Esophagus squamous epithelium (tissue), 5 donors: ENCODE measurements around the gene SMAD3. TPM values are rescaled to one million over a fixed set of nuclear protein-coding genes. Genes with fewer than 3 reads are reported as not detected.

Experiments used
- DNase-seq: peaks from one replicate; lab custom pipeline; 2025; lab: John Stamatoyannopoulos, UW
- H3K27ac ChIP-seq, 4 donors: fragments of 200-600 bp; sonication (generic); one replicate each; pipeline ENCODE4 v1.5.1; 2016 to 2019; ENCODE audit warnings: mild to moderate bottlenecking in 1 of 4
- H3K27me3 ChIP-seq, 4 donors: fragments of 200-600 bp; sonication (generic); 1 replicate in 3 of 4; 2 replicates in 1 of 4; pipeline versions ENCODE4 v1.5.1 to v1.6.0; 2017 to 2021; ENCODE audit warnings: antibody characterized with exemption in 1 of 4
- H3K36me3 ChIP-seq, 3 donors: fragments of 200-600 bp; sonication (generic); one replicate each; pipeline ENCODE4 v1.5.1; 2016 to 2019
- H3K4me1 ChIP-seq, 3 donors: fragments of 200-600 bp; sonication (generic); one replicate each; pipeline ENCODE4 v1.5.1; 2017 to 2019
- H3K4me3 ChIP-seq, 4 donors: fragments of 200-600 bp; sonication (generic); 1 replicate in 3 of 4; 2 replicates in 1 of 4; pipeline ENCODE4 v1.5.1; 2016 to 2019; ENCODE audit warnings: mild to moderate bottlenecking in 2 of 4, moderate library complexity in 1 of 4
- H3K9me3 ChIP-seq, 3 donors: fragments of 200-600 bp; sonication (generic); one replicate each; pipeline ENCODE4 v1.5.1; 2016 to 2019
- CTCF ChIP-seq, 6 experiments: fragments of 450-650 bp in 4 of 6; fragments of 200-600 bp in 2 of 6; sonication (generic) in 2 of 6; IDR thresholded peaks; one replicate each; pipeline ENCODE4 v1.5.1; 2016 to 2019; ENCODE audit warnings: antibody characterized with exemption in 6 of 6, mild to moderate bottlenecking in 4 of 6, moderate library complexity in 4 of 6
- POLR2A ChIP-seq, 4 donors: fragments of 450-650 bp; IDR thresholded peaks; one replicate each; pipeline ENCODE4 v1.6.1; 2017; ENCODE audit warnings: antibody characterized with exemption in 4 of 4, mild to moderate bottlenecking in 4 of 4, moderate library complexity in 3 of 4
- WGBS, 2 donors: methylation state at CpG; one replicate each; pipeline ENCODE4 v1.1.5; 2018; 5-methylcytosine and 5-hydroxymethylcytosine counted together
- intact Hi-C: fragments of 100-400 bp; cut with DNase I; formaldehyde crosslinking; loops from one replicate; pipeline ENCODE4 v1.15.0; 2022
- total RNA-seq, 4 donors: library from RNA; depleted of rRNA; stranded (reverse); fragments of >200 nt; gene quantifications; one replicate each; pipeline ENCODE4 v1.1.0, GENCODE V29; 2016
- donor health status: DM: yes; HTN: yes; CAD: no.

The SMAD3 gene
- total RNA-seq, 4 donors from 2014 or later = 70.8 to 134 (median 105) TPM

GRCh38 chr15:67127965-67128364 lies 62.6 kb downstream of the SMAD3 start:
- WGBS, 2 donors = 37 to 40% methylated on average over 4 of the region's 4 CpGs
- Histone ChIP-seq H3K36me3 (no peaks in the 10 kb centered on the region), H3K4me3 (no peak overlapping the region), H3K4me1 (peaks cover 48 to 97% (median 79%) of the 10 kb centered on the region in 3 donors), H3K27me3 (no peaks in the 10 kb centered on the region), H3K9me3 (no peaks in the 10 kb centered on the region), H3K27ac (peak overlapping the region; percentile 90 to 95 (median 92))
- intact Hi-C loops = no loop called here
- TF ChIP-seq POLR2A (IDR thresholded peaks at IDR 0.05) (no peak), CTCF (IDR thresholded peaks at IDR 0.05) (no peak)
- no peak for DNase-seq

GRCh38 chr15:67130166-67130565 lies 64.8 kb downstream of the SMAD3 start:
- Histone ChIP-seq H3K4me1 (peaks cover 61 to 97% (median 80%) of the 10 kb centered on the region in 3 donors), H3K9me3 (no peaks in the 10 kb centered on the region), H3K27me3 (no peaks in the 10 kb centered on the region), H3K27ac (peak overlapping the region in 1 of 4 donors; percentile 46), H3K36me3 (no peaks in the 10 kb centered on the region), H3K4me3 (no peak overlapping the region)
- TF ChIP-seq CTCF (IDR thresholded peaks at IDR 0.05) (no peak), POLR2A (IDR thresholded peaks at IDR 0.05) (no peak)
- intact Hi-C loops = no loop called here
- 100% methylated on average over 1 of the region's 12 CpGs; no CpG with 5 or more reads in 1 of the 2 donors for WGBS, 2 donors
- DNase-seq = no peak

- 49 to 55% methylated on average over 12 to 15 of the region's 15 CpGs for WGBS, 2 donors
- Histone ChIP-seq H3K36me3 (no peaks in the 10 kb centered on the region), H3K9me3 (no peaks in the 10 kb centered on the region), H3K27ac (peak overlapping the region in 3 of 4 donors; percentile 46 to 62 (median 50)), H3K4me1 (peaks cover 54 to 97% (median 77%) of the 10 kb centered on the region in 3 donors), H3K27me3 (no peaks in the 10 kb centered on the region), H3K4me3 (no peak overlapping the region)
- intact Hi-C loops = no loop called here
- no peak for TF ChIP-seq CTCF (IDR thresholded peaks at IDR 0.05)
- TF ChIP-seq POLR2A (IDR thresholded peaks at IDR 0.05) = no peak
- no peak for DNase-seq
These were observed 65.5 kb downstream of the SMAD3 start for GRCh38 chr15:67130673-67131601.

- Histone ChIP-seq H3K4me3 (no peak overlapping the region), H3K27me3 (no peaks in the 10 kb centered on the region), H3K4me1 (peaks cover 41 to 97% (median 71%) of the 10 kb centered on the region in 3 donors), H3K9me3 (no peaks in the 10 kb centered on the region), H3K36me3 (no peaks in the 10 kb centered on the region), H3K27ac (peak overlapping the region in 2 of 4 donors; percentile 50 to 87)
- intact Hi-C loops = no loop called here
- no peak for TF ChIP-seq POLR2A (IDR thresholded peaks at IDR 0.05)
- TF ChIP-seq CTCF (IDR thresholded peaks at IDR 0.05) = no peak
- DNase-seq = no peak
- WGBS, 2 donors = 62 to 67% methylated on average over 1 to 3 of the region's 3 CpGs
These were observed 66.9 kb downstream of the SMAD3 start for GRCh38 chr15:67132276-67132675.

GRCh38 chr15:67133026-67133425 lies 67.6 kb downstream of the SMAD3 start:
- TF ChIP-seq POLR2A (IDR thresholded peaks at IDR 0.05) (no peak), CTCF (IDR thresholded peaks at IDR 0.05) (no peak)
- no peaks in the 10 kb centered on the region for H3K36me3 ChIP-seq
- peak overlapping the region in 2 of 4 donors; percentile 87 to 90 for H3K27ac ChIP-seq
- H3K4me1 ChIP-seq = peaks cover 39 to 97% (median 71%) of the 10 kb centered on the region in 3 donors
- H3K27me3 ChIP-seq = no peaks in the 10 kb centered on the region
- H3K9me3 ChIP-seq = no peaks in the 10 kb centered on the region
- WGBS, 2 donors = 88 to 89% methylated on average over 4 of the region's 4 CpGs
- intact Hi-C loops = no loop called here
- H3K4me3 ChIP-seq = no peak overlapping the region
- DNase-seq = no peak
